NCI-H146 treated with DMSO at 0.1 percent for 48 hours (cell line): ENCODE measurements around the gene RABGGTA.
A peak's percentile ranks its signal among the peaks of the same experiment; 100 is the strongest.

Experiments
- DNase-seq: peaks from one replicate; lab custom pipeline; 2025; ENCODE audit not compliant: unreplicated experiment; lab: John Stamatoyannopoulos, UW

The RABGGTA gene

GRCh38 chr14:24304019-24304387, 32.6 kb upstream of the RABGGTA start:
- DNase-seq, result no peak

GRCh38 chr14:24300326-24300980, 29.1 kb upstream of the RABGGTA start:
- DNase-seq, result no peak

GRCh38 chr14:24299255-24300191, 28.1 kb upstream of the RABGGTA start, which contains the start of the genes DHRS1 and NOP9:
TSS of gene DHRS1 (minus strand) at chr14:24299780. CDS start at chr14:24299106, 674 bp downstream.
TSS of gene NOP9 (plus strand) at chr14:24299850. CDS start at chr14:24299955, 105 bp downstream.
- DNase-seq, result peak; percentile 65

- no peak for DNase-seq
These were observed 27.5 kb upstream of the RABGGTA start for GRCh38 chr14:24298892-24299254.

GRCh38 chr14:24297190-24297964, 26.0 kb upstream of the RABGGTA start:
- peak; percentile 14 for DNase-seq

GRCh38 chr14:24296341-24297157, 25.2 kb upstream of the RABGGTA start:
- DNase-seq, result peak; percentile 5

GRCh38 chr14:24293525-24293924, 22.1 kb upstream of the RABGGTA start:
- DNase-seq, result no peak

- no peak for DNase-seq
These were observed 20.9 kb upstream of the RABGGTA start for GRCh38 chr14:24292118-24292807.

- no peak for DNase-seq
These were observed 20.2 kb upstream of the RABGGTA start for GRCh38 chr14:24291446-24292117.

GRCh38 chr14:24290746-24291145, 19.3 kb upstream of the RABGGTA start:
- no peak for DNase-seq

GRCh38 chr14:24289649-24290280, 18.4 kb upstream of the RABGGTA start:
- no peak for DNase-seq

- DNase-seq, result no peak
These were observed 15.6 kb upstream of the RABGGTA start for GRCh38 chr14:24286996-24287395.

GRCh38 chr14:24285351-24285750, 14.0 kb upstream of the RABGGTA start:
- DNase-seq, result no peak

GRCh38 chr14:24284501-24285035, 13.2 kb upstream of the RABGGTA start:
- no peak for DNase-seq

- no peak for DNase-seq
These were observed 12.5 kb upstream of the RABGGTA start for GRCh38 chr14:24283796-24284460.

GRCh38 chr14:24282736-24283135, 11.3 kb upstream of the RABGGTA start:
- no peak for DNase-seq

GRCh38 chr14:24281636-24282035, 10.2 kb upstream of the RABGGTA start:
- no peak for DNase-seq

- DNase-seq, result no peak
These were observed 9.5 kb upstream of the RABGGTA start for GRCh38 chr14:24280797-24281460.
